ENCODE results near the gene COPS9.

- no peak for TF ChIP-seq CTCF (conservative IDR thresholded peaks at IDR 0.05)
- TF ChIP-seq ZFX (IDR thresholded peaks at IDR 0.05), result no peak
Measured at GRCh38 chr2:240160291-240161086, 24.4 kb upstream of the COPS9 start.

All from C4-2B (cell line).